ENCODE results near the gene VAMP8. TPM values are rescaled to one million over a fixed set of nuclear protein-coding genes. Genes with fewer than 3 reads are reported as not detected.
"Not testable (repeated sequence)": the region's sequence is repeated elsewhere in the genome, so short reads cannot be mapped to it uniquely, and the experiment has no call there.

VAMP8 gene
- total RNA-seq, 1 donor from 2014 or later: 46.2 TPM

GRCh38 chr2:85600235-85600575 lies 22.8 kb downstream of the VAMP8 start:
- Histone ChIP-seq H3K4me1 (peaks cover 51% of the 10 kb centered on the region), H3K27ac (no peak overlapping the region), H3K9me3 (no peaks in the 10 kb centered on the region), H3K4me3 (no peak overlapping the region), H3K36me3 (peaks cover 0 to 24% of the 10 kb centered on the region in 2 donors), H3K27me3 (no peaks in the 10 kb centered on the region)
- intact Hi-C loops (cut with DNase I): loop anchor here (10.0 kb wide), 1 partner anchor 55 kb away; no protein-coding TSS in a partner anchor
- no peak for DNase-seq (ENCODE audit: extremely low spot score in 2 of 2)
- TF ChIP-seq POLR2A (IDR thresholded peaks at IDR 0.05) (no peak), CTCF (IDR thresholded peaks at IDR 0.05) (no peak), POLR2AphosphoS5 (IDR thresholded peaks at IDR 0.05; ENCODE audit: insufficient read depth in 1 of 2, low read depth in 1 of 2) (no peak)

GRCh38 chr2:85600951-85601770 lies 23.8 kb downstream of the VAMP8 start:
- H3K4me1 ChIP-seq: peaks cover 59% of the 10 kb centered on the region
- H3K27ac ChIP-seq: peak overlapping the region; percentile 90
- peak overlapping the region; percentile 70 to 76 for H3K4me3 ChIP-seq
- no peak for DNase-seq (ENCODE audit: extremely low spot score in 2 of 2)
- peaks cover 0 to 24% of the 10 kb centered on the region in 2 donors for H3K36me3 ChIP-seq
- no peaks in the 10 kb centered on the region for H3K27me3 ChIP-seq
- TF ChIP-seq CTCF (IDR thresholded peaks at IDR 0.05) (no peak), POLR2AphosphoS5 (IDR thresholded peaks at IDR 0.05; ENCODE audit: insufficient read depth in 1 of 2, low read depth in 1 of 2) (no peak)
- intact Hi-C loops (cut with DNase I): loop anchor here (10.0 kb wide), 1 partner anchor 56 kb away; no protein-coding TSS in a partner anchor
- H3K9me3 ChIP-seq: no peaks in the 10 kb centered on the region

- Histone ChIP-seq H3K27me3 (no peaks in the 10 kb centered on the region), H3K36me3 (peaks cover 0 to 24% of the 10 kb centered on the region in 2 donors), H3K9me3 (no peaks in the 10 kb centered on the region), H3K4me1 (peaks cover 59% of the 10 kb centered on the region), H3K4me3 (peak overlapping the region; percentile 70 to 76), H3K27ac (peak overlapping the region; percentile 90)
- no peak for DNase-seq (ENCODE audit: extremely low spot score in 2 of 2)
- TF ChIP-seq POLR2A (IDR thresholded peaks at IDR 0.05) (no peak), POLR2AphosphoS5 (IDR thresholded peaks at IDR 0.05; ENCODE audit: insufficient read depth in 1 of 2, low read depth in 1 of 2) (no peak), CTCF (IDR thresholded peaks at IDR 0.05) (no peak)
- intact Hi-C loops (cut with DNase I): loop anchor here (10.0 kb wide), 1 partner anchor 57 kb away; no protein-coding TSS in a partner anchor
Measured at GRCh38 chr2:85601771-85602475, 24.5 kb downstream of the VAMP8 start.

- Histone ChIP-seq H3K4me3 (peak within 1 kb of the TSS; percentile 70 to 76), H3K4me1 (peaks cover 61% of the 10 kb centered on the region), H3K9me3 (no peaks in the 10 kb centered on the region), H3K36me3 (peaks cover 0 to 17% of the 10 kb centered on the region in 2 donors), H3K27me3 (no peaks in the 10 kb centered on the region), H3K27ac (peak within 1 kb of the TSS; percentile 90)
- intact Hi-C loops (cut with DNase I): loop anchor here (10.0 kb wide), 1 partner anchor 58 kb away; no protein-coding TSS in a partner anchor
- TF ChIP-seq CTCF (IDR thresholded peaks at IDR 0.05): peak in 2 of 3 experiments; percentile 25 to 56
- TF ChIP-seq POLR2AphosphoS5 (IDR thresholded peaks at IDR 0.05; ENCODE audit: insufficient read depth in 1 of 2, low read depth in 1 of 2): peak in 1 of 2 donors; percentile 85
- peak in 1 of 2 donors; percentile 77 for TF ChIP-seq POLR2A (IDR thresholded peaks at IDR 0.05)
- DNase-seq (ENCODE audit: extremely low spot score in 2 of 2): no peak
Measured at GRCh38 chr2:85602476-85603234, 25.3 kb downstream of the VAMP8 start, which contains the start of gene TMEM150A. TMEM150A (minus strand) TSS chr2:85602698; CDS start chr2:85601948, 750 bp downstream.

- peak overlapping the region; percentile 70 to 76 for H3K4me3 ChIP-seq
- peaks cover 73% of the 10 kb centered on the region for H3K4me1 ChIP-seq
- peaks cover 0 to 13% of the 10 kb centered on the region in 2 donors for H3K36me3 ChIP-seq
- H3K27me3 ChIP-seq; DNase-seq (ENCODE audit: extremely low spot score in 2 of 2); H3K9me3 ChIP-seq: not testable (repeated sequence)
- peak overlapping the region; percentile 90 for H3K27ac ChIP-seq
- intact Hi-C loops (cut with DNase I): loop anchor here (10.0 kb wide), 1 partner anchor 59 kb away; no protein-coding TSS in a partner anchor
Measured at GRCh38 chr2:85604133-85604444, 26.7 kb downstream of the VAMP8 start.
